Pancreas (tissue), 10 donors: ENCODE data around the gene TAX1BP3. TPM values are rescaled to one million over a fixed set of nuclear protein-coding genes. Genes with fewer than 3 reads are reported as not detected.

Experiments used
- ATAC-seq, 4 donors: fragments of 200-7000 bp; cut with Tn5 transposase; one replicate each; pipeline versions ENCODE4 v1.8.0 to v1.9.1; 2020; ENCODE audit warnings: mild to moderate bottlenecking in 4 of 4, moderate library complexity in 4 of 4
- DNase-seq, 6 donors: peaks; one replicate each; pipeline ENCODE4 v3.0.0-alpha.2; 2020
- FAIRE-seq: peaks from 2 replicates; lab custom pipeline; 2012; peaks lifted over from hg19 to GRCh38; lab: Jason Lieb, UNC
- H3K27ac ChIP-seq, 4 donors: fragments of 200-600 bp; sonication (generic); 1 replicate in 3 of 4; 2 replicates in 1 of 4; pipeline versions ENCODE4 v1.5.0 to v1.8.0; 2020
- H3K27me3 ChIP-seq, 4 donors: fragments of 200-600 bp; one replicate each; pipeline ENCODE4 v1.8.0; 2021
- H3K36me3 ChIP-seq, 3 donors: fragments of 200-600 bp; sonication (generic) in 1 of 3; one replicate each; pipeline versions ENCODE4 v1.5.0 to v1.8.0; 2020 to 2021
- H3K4me1 ChIP-seq, 3 donors: fragments of 200-600 bp; one replicate each; pipeline ENCODE4 v1.8.0; 2021
- H3K4me3 ChIP-seq, 4 donors: fragments of 200-600 bp; sonication (generic) in 2 of 4; one replicate each; pipeline versions ENCODE4 v1.5.0 to v1.8.0; 2020 to 2021
- H3K9me3 ChIP-seq, 4 donors: fragments of 200-600 bp; one replicate each; pipeline ENCODE4 v1.8.0; 2021
- CTCF ChIP-seq, 4 donors: fragments of 200-600 bp; sonication (generic) in 3 of 4; IDR thresholded peaks; one replicate each; pipeline versions ENCODE4 v1.5.0 to v1.8.0; 2021; ENCODE audit warnings: antibody characterized with exemption in 4 of 4
- WGBS, 2 donors: extraction: QIAGEN DNeasy Blood & Tissue Kit; methylation state at CpG; one replicate each; pipeline ENCODE4 v1.1.7; 2013; 5-methylcytosine and 5-hydroxymethylcytosine counted together
- intact Hi-C, 3 donors: fragments of 100-400 bp; cut with DNase I; formaldehyde crosslinking; loops; one replicate each; pipeline versions ENCODE4 v1.11.1 to v1.14.2; 2022
- polyA plus RNA-seq, 2 donors: library from polyadenylated mRNA; stranded (reverse); fragments of 200-250 nt; gene quantifications; one replicate each; pipeline ENCODE4 v1.2.3, GENCODE V29; 2013
- total RNA-seq, 6 donors: library from RNA; stranded (reverse); fragmentation: NEBNext Ultra II Directional in 4 of 6; extraction: Animal tissue kit (Norgen Biotek cat#: 25700) in 4 of 6; gene quantifications; one replicate each; pipeline versions ENCODE4 v1.2.1 to v1.2.4, GENCODE V29; 2021 to 2023
- donor health status: healthy with polysubstance abuse.
- donor health status: DM: no; HTN: no; CAD: no; lungs with moderate emphysema.
- donor health status: DM: no; HTN: no; CAD: no.
- donor health status: control.
- donor health status: control.
- donor health status: Bipolar disorder and iron deficiency.
- donor health status: DM: yes; HTN: yes; CAD: no.
- donor health status: DM: no; HTN: no; CAD: no.
- donor health status: DM: no; HTN: no; CAD: no.
- donor health status: DM: yes; HTN: yes; CAD: no.

Gene TAX1BP3
- total and polyA plus RNA-seq, 8 donors = 31.4 to 80.6 (median 47.6) TPM

- no peak for TF ChIP-seq CTCF (IDR thresholded peaks at IDR 0.05)
- DNase-seq = no peak
- 96 to 100% methylated on average over 4 of the region's 4 CpGs for WGBS, 2 donors
- Histone ChIP-seq H3K27ac (no peak overlapping the region), H3K27me3 (no peaks in the 10 kb centered on the region), H3K4me3 (no peak overlapping the region), H3K4me1 (peaks cover 7 to 15% (median 9%) of the 10 kb centered on the region in 3 donors), H3K36me3 (no peaks in the 10 kb centered on the region), H3K9me3 (no peaks in the 10 kb centered on the region)
- FAIRE-seq = no peak
- no peak for ATAC-seq
- intact Hi-C loops = loop anchor here in 1 of 3 donors (10.0 kb wide), 1 partner anchor 599 kb away; no protein-coding TSS in a partner anchor
Measured at GRCh38 chr17:3643889-3644349, 24.5 kb downstream of the TAX1BP3 start.

- DNase-seq (no peak), FAIRE-seq (no peak), ATAC-seq (no peak)
- 72 to 76% methylated on average over 19 of the region's 19 CpGs for WGBS, 2 donors
- Histone ChIP-seq H3K4me1 (peaks cover 7 to 22% (median 9%) of the 10 kb centered on the region in 3 donors), H3K36me3 (no peaks in the 10 kb centered on the region), H3K27ac (no peak overlapping the region), H3K27me3 (no peaks in the 10 kb centered on the region), H3K4me3 (no peak overlapping the region), H3K9me3 (no peaks in the 10 kb centered on the region)
- intact Hi-C loops = loop anchor here in 1 of 3 donors (10.0 kb wide), 1 partner anchor 597 kb away; no protein-coding TSS in a partner anchor
- TF ChIP-seq CTCF (IDR thresholded peaks at IDR 0.05) = no peak
Measured at GRCh38 chr17:3641717-3642486, 26.5 kb downstream of the TAX1BP3 start.

GRCh38 chr17:3641014-3641413 lies 27.4 kb downstream of the TAX1BP3 start:
- DNase-seq = no peak
- no peak for TF ChIP-seq CTCF (IDR thresholded peaks at IDR 0.05)
- Histone ChIP-seq H3K9me3 (no peaks in the 10 kb centered on the region), H3K4me1 (peaks cover 7 to 22% (median 9%) of the 10 kb centered on the region in 3 donors), H3K36me3 (no peaks in the 10 kb centered on the region), H3K27ac (peak overlapping the region; percentile 53 to 74 (median 56)), H3K27me3 (no peaks in the 10 kb centered on the region), H3K4me3 (no peak overlapping the region)
- no peak for FAIRE-seq
- 46 to 57% methylated on average over 3 of the region's 3 CpGs for WGBS, 2 donors
- intact Hi-C loops = loop anchor here in 1 of 3 donors (10.0 kb wide), 1 partner anchor 596 kb away; no protein-coding TSS in a partner anchor
- no peak for ATAC-seq

GRCh38 chr17:3639981-3640596 lies 28.3 kb downstream of the TAX1BP3 start:
- H3K4me3 ChIP-seq = no peak overlapping the region
- no peaks in the 10 kb centered on the region for H3K36me3 ChIP-seq
- intact Hi-C loops = loop anchor here in 1 of 3 donors (10.0 kb wide), 1 partner anchor 595 kb away; no protein-coding TSS in a partner anchor
- FAIRE-seq (no peak), DNase-seq (peak in 4 of 6 donors; percentile 48 to 77 (median 72)), ATAC-seq (peak; percentile 2 to 38 (median 21))
- 32 to 41% methylated on average over 7 of the region's 7 CpGs for WGBS, 2 donors
- TF ChIP-seq CTCF (IDR thresholded peaks at IDR 0.05) = no peak
- no peaks in the 10 kb centered on the region for H3K27me3 ChIP-seq
- peak overlapping the region; percentile 53 to 74 (median 56) for H3K27ac ChIP-seq
- peaks cover 7 to 22% (median 9%) of the 10 kb centered on the region in 3 donors for H3K4me1 ChIP-seq
- no peaks in the 10 kb centered on the region for H3K9me3 ChIP-seq
